ENCODE measurements around the gene SEC24D. TPM values are rescaled to one million over a fixed set of nuclear protein-coding genes. Genes with fewer than 3 reads are reported as not detected.
"Not testable (repeated sequence)": the region's sequence is repeated elsewhere in the genome, so short reads cannot be mapped to it uniquely, and the experiment has no call there.

Gene SEC24D
- total and polyA plus RNA-seq, 11 donors = 3.1 to 36.4 (median 14.8) TPM

DNA sequence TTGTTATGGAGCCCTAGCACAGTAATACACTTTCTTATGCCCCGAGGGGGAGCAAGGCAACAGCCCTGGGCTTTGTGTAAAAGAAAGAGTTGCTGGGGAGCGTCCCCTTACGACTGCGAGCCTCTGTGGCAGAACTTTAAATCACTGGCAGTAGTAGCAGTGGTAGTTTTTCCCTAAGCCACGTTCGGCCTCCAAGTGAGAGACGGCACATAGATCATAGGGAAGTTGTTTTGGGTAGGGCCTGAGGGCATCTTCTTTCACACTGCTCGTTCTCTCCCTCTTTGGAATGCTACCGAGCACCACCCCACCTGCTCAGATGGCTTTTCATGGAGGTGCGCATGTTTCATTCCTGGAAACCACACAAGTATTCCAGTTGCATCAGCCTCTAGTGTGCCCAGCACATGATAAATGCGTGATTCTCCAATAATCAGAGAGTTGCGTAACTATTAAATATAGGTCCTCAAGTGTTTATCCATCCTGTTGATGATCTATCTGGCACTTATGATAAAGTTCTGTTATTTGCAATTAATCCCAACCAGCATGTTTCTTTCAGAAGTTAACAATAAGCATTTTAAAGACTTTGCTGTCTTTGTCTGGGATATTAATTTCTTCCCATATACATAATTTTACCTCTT, 45.7 kb upstream of the SEC24D start:
- Histone ChIP-seq H3K4me3 (no peak overlapping the region), H3K27me3 (no peaks in the 10 kb centered on the region), H3K27ac (no peak overlapping the region), H3K36me3 (no peaks in the 10 kb centered on the region), H3K9me3 (no peaks in the 10 kb centered on the region), H3K4me1 (no peaks in the 10 kb centered on the region)
- no peak for DNase-seq
- TF ChIP-seq POLR2A (IDR thresholded peaks at IDR 0.05) = no peak
- TF ChIP-seq, protein P1, sequence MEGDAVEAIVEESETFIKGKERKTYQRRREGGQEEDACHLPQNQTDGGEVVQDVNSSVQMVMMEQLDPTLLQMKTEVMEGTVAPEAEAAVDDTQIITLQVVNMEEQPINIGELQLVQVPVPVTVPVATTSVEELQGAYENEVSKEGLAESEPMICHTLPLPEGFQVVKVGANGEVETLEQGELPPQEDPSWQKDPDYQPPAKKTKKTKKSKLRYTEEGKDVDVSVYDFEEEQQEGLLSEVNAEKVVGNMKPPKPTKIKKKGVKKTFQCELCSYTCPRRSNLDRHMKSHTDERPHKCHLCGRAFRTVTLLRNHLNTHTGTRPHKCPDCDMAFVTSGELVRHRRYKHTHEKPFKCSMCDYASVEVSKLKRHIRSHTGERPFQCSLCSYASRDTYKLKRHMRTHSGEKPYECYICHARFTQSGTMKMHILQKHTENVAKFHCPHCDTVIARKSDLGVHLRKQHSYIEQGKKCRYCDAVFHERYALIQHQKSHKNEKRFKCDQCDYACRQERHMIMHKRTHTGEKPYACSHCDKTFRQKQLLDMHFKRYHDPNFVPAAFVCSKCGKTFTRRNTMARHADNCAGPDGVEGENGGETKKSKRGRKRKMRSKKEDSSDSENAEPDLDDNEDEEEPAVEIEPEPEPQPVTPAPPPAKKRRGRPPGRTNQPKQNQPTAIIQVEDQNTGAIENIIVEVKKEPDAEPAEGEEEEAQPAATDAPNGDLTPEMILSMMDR (IDR thresholded peaks at IDR 0.05) = no peak
- intact Hi-C loops (cut with DNase I) = loop anchor here in 3 of 10 donors (10.0 kb wide), 3 partner anchors 47 to 413 kb away; partner anchors contain the start of gene SEC24D (in 2 of the 3)
- no peak for ATAC-seq
- WGBS, 4 donors = 88 to 91% (median 90%) methylated on average over 12 of the region's 12 CpGs

DNA sequence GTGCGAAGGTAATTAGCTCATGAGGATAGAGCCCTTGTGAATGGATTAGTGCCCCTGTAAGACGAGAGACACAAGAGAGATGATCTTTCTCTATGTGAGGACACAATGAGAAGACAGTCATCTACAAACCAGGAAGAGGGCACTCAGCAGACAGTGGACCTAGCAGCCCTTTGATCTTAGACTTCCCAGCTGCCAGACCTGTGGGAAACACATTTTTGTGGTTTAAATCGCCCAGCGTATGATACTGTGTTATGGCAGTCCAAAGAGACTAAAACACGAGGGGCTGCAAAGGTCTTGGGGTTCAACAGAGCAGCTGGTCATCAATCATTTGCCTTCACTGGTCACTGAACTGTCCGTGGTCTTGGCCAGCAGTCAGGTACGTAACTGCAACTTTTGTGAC, 43.5 kb upstream of the SEC24D start:
- no peak for TF ChIP-seq POLR2A (IDR thresholded peaks at IDR 0.05)
- TF ChIP-seq, protein P1 (IDR thresholded peaks at IDR 0.05) = no peak
- WGBS, 4 donors = 90 to 93% (median 92%) methylated on average over 7 of the region's 7 CpGs
- Histone ChIP-seq H3K4me1 (no peaks in the 10 kb centered on the region), H3K4me3 (no peak overlapping the region), H3K36me3 (no peaks in the 10 kb centered on the region), H3K9me3 (no peaks in the 10 kb centered on the region), H3K27ac (no peak overlapping the region), H3K27me3 (no peaks in the 10 kb centered on the region)
- DNase-seq (no peak), ATAC-seq (no peak)
- intact Hi-C loops (cut with DNase I) = loop anchor here in 1 of 10 donors (5.0 kb wide), 1 partner anchor 37 kb away; no protein-coding TSS in a partner anchor

DNA sequence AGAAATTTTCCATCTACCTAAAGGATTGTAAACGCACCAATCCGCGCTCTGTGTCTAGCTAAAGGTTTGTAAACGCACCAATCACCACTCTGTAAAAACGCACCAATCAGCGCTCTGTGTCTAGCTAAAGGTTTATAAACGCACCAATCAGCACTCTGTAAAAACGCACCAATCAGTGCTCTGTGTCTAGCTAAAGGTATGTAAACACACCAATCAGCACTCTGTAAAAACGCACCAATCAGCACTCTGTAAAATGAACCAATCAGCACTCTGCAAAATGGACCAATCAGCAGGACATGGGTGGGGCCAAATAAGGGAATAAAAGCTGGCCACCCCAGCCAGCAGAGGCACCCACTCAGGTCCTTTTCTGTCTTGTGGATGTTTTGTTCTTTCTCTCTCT, 42.6 kb upstream of the SEC24D start:
- H3K27ac ChIP-seq, ATAC-seq, DNase-seq, H3K4me1 ChIP-seq, H3K27me3 ChIP-seq, H3K36me3 ChIP-seq, H3K9me3 ChIP-seq, H3K4me3 ChIP-seq: not testable (repeated sequence)
- WGBS, 4 donors = 96 to 98% (median 97%) methylated on average over 9 of the region's 9 CpGs
- intact Hi-C loops (cut with DNase I) = loop anchor here in 1 of 10 donors (5.0 kb wide), 1 partner anchor 36 kb away; no protein-coding TSS in a partner anchor

DNA sequence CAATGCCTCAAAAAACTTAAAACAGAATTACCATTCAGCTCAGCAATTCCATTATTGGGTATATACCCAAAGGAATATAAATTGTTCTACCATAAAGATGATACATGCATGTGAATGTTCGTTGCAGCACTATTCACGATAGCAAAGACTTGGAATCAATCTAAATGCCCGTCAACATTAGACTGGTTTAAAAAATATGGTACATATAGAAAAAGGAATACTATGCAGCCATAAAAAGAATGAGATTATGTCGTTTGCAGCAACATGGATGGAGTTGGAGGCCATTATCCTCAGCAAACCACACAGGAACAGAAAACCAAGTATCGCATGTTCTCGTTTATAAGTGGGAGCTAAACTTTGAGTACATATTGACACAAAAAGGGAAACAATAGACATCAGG, 41.9 kb upstream of the SEC24D start:
- Histone ChIP-seq H3K27me3 (no peaks in the 10 kb centered on the region), H3K9me3 (no peaks in the 10 kb centered on the region), H3K27ac (no peak overlapping the region), H3K4me3 (no peak overlapping the region), H3K4me1 (no peaks in the 10 kb centered on the region), H3K36me3 (no peaks in the 10 kb centered on the region)
- intact Hi-C loops (cut with DNase I) = loop anchor here in 1 of 10 donors (5.0 kb wide), 1 partner anchor 35 kb away; no protein-coding TSS in a partner anchor
- no peak for DNase-seq
- TF ChIP-seq POLR2A (IDR thresholded peaks at IDR 0.05) = no peak
- TF ChIP-seq, protein P1 (IDR thresholded peaks at IDR 0.05) = no peak
- 93 to 96% (median 95%) methylated on average over 6 of the region's 6 CpGs for WGBS, 4 donors
- ATAC-seq = no peak

DNA sequence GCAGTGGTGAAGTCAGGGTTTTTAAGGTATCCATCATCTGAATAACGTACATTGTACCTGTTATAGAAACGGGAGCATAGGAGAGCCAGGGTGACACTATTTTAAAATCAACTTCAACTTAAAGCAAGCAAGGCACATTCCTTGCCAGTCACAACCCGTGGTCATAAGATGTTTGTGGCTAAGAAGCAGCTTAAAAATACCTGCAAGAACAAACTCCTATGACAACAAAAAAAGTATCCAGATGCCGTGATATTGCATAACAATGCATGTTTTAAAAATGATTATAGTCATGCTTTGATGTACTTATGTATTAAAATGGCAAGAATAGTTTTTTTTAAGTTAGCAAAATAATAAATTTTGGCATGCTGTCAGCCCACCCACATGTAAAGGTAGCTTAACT, 36.3 kb upstream of the SEC24D start:
- Histone ChIP-seq H3K27me3 (no peaks in the 10 kb centered on the region), H3K4me1 (peaks cover 0 to 15% (median 10%) of the 10 kb centered on the region in 12 donors), H3K9me3 (no peaks in the 10 kb centered on the region), H3K27ac (no peak overlapping the region), H3K4me3 (no peak overlapping the region), H3K36me3 (no peaks in the 10 kb centered on the region)
- ATAC-seq (no peak), DNase-seq (no peak)
- TF ChIP-seq, protein P1 (IDR thresholded peaks at IDR 0.05) = no peak
- no peak for TF ChIP-seq POLR2A (IDR thresholded peaks at IDR 0.05)
- intact Hi-C loops (cut with DNase I) = no loop called here
- 63 to 77% (median 75%) methylated on average over 4 of the region's 4 CpGs for WGBS, 4 donors

Data from heart left ventricle (tissue), 16 donors.